Liver (tissue), 3 donors: ENCODE results near the gene ARHGEF33.

Source experiments
- ATF3 ChIP-seq: IDR thresholded peaks from 2 replicates; pipeline ENCODE4 v1.6.1; 2016; ENCODE audit warnings: antibody characterized with exemption
- CTCF ChIP-seq: fragments of 150-350 bp; IDR thresholded peaks from 2 replicates; pipeline ENCODE4 v1.5.1; 2017; ENCODE audit warnings: improper control_type of control experiment, low read depth, low read length; ENCODE audit not compliant: missing input control
- GABPA ChIP-seq, 2 donors: IDR thresholded peaks in 1 of 2; conservative IDR thresholded peaks in 1 of 2; 2 replicates each; pipeline ENCODE4 v1.6.1; 2016; ENCODE audit warnings: antibody characterized with exemption in 2 of 2, mild to moderate bottlenecking in 1 of 2, moderate library complexity in 1 of 2
- SP1 ChIP-seq: IDR thresholded peaks from 2 replicates; pipeline ENCODE4 v1.6.1; 2018; ENCODE audit warnings: antibody characterized with exemption, mild to moderate bottlenecking
- YY1 ChIP-seq: IDR thresholded peaks from 2 replicates; pipeline ENCODE4 v1.6.1; 2016; ENCODE audit warnings: antibody characterized with exemption, mild to moderate bottlenecking
- donor health status: healthy.
- donor health status: healthy.

DNA sequence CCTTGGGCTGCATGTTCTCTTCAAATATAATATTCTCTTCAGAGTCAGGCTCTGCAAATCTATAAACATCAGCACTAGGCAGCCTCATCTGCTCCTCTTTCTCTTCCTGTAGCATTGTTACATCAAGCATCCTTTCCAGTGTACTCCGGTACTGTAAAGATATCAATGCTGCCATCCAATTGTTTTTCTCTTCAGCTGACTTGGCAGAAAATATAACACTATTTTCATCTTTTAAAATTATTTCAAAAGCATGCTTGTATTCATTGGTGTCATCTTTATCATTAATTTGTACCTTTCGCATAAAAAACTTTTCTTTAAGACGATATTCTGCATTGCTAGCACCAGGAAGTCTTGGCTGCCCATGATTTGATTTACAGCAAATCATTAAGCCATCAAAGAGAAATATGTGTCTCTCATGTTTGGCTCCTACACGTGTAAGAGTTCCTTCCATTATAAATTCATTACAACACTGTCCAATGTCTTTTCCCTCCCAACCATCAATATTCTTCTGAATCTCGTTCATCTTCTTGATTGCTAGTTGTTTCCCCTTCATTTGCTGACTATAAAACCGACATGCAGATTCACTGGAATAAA is 133.1 kb downstream of the ARHGEF33 start:
- TF ChIP-seq ATF3 (no peak), CTCF (no peak), GABPA (IDR thresholded peaks at IDR 0.05 in 1 of 2, conservative IDR thresholded peaks at IDR 0.05 in 1 of 2) (no peak), YY1 (no peak), SP1 (no peak)
